HFFc6 (cell line): ENCODE data around the gene TGIF1. TPM values are rescaled to one million over a fixed set of nuclear protein-coding genes. Genes with fewer than 3 reads are reported as not detected.

Experiments
- DNase-seq: peaks from one replicate; pipeline ENCODE4 v3.0.0-alpha.2; 2018
- H3K27ac Mint-ChIP-seq: 2 replicates; pipeline ENCODE4 v1.8.0; 2020; ENCODE audit warnings: mild to moderate bottlenecking, mixed read lengths
- H3K27me3 Mint-ChIP-seq: 2 replicates; pipeline ENCODE4 v1.8.0; 2021; ENCODE audit warnings: mild to moderate bottlenecking, moderate library complexity, mixed read lengths; ENCODE audit not compliant: insufficient read depth
- H3K36me3 Mint-ChIP-seq: 2 replicates; pipeline ENCODE4 v1.8.0; 2021; ENCODE audit warnings: low read depth, mixed read lengths
- H3K4me1 Mint-ChIP-seq: 2 replicates; pipeline ENCODE4 v1.8.0; 2020; ENCODE audit warnings: low read depth, mixed read lengths
- H3K4me3 Mint-ChIP-seq: 2 replicates; pipeline ENCODE4 v1.8.0; 2020; ENCODE audit warnings: mild to moderate bottlenecking, moderate library complexity, mixed read lengths
- H3K9me3 Mint-ChIP-seq: 2 replicates; pipeline ENCODE4 v1.8.0; 2020; ENCODE audit warnings: mild to moderate bottlenecking, mixed read lengths
- CTCF ChIP-seq: fragments of 200-600 bp; sonication (generic); IDR thresholded peaks from 2 replicates; pipeline ENCODE4 v1.5.0; 2021; ENCODE audit warnings: antibody characterized with exemption, mild to moderate bottlenecking
- total RNA-seq, 6 experiments: library from RNA; stranded (reverse); fragmentation: NEBNext Ultra II Directional; extraction: Animal tissue kit (Norgen Biotek cat#: 25700); gene quantifications; 2 replicates in 1 of 6; 3 replicates in 5 of 6; pipeline ENCODE4 v1.2.3, GENCODE V29; 2021

The TGIF1 gene
- total RNA-seq, 6 experiments from 2014 or later = 41.3 to 59.9 (median 55.8) TPM

- H3K27ac Mint-ChIP-seq = peak overlapping the region; percentile 99
- H3K4me3 Mint-ChIP-seq = peak overlapping the region; percentile 94
- H3K36me3 Mint-ChIP-seq = peaks cover 12% of the 10 kb centered on the region; the same call in 1 of the 2 replicates
- peak; percentile 97 for DNase-seq
- peak; percentile 52 for TF ChIP-seq CTCF
- peaks cover 25% of the 10 kb centered on the region for H3K4me1 Mint-ChIP-seq
- H3K9me3 Mint-ChIP-seq = no peaks in the 10 kb centered on the region
- peaks cover 24% of the 10 kb centered on the region for H3K27me3 Mint-ChIP-seq
Measured at GRCh38 chr18:3447895-3448837, 1.8 kb upstream of the TGIF1 start.

GRCh38 chr18:3448838-3449511, 997 bp upstream of the TGIF1 start:
- DNase-seq = peak; percentile 95
- Mint-ChIP-seq H3K27me3 (peaks cover 28% of the 10 kb centered on the region), H3K4me1 (peaks cover 30% of the 10 kb centered on the region), H3K4me3 (peak overlapping the region; percentile 94), H3K36me3 (peaks cover 14% of the 10 kb centered on the region; the same call in 1 of the 2 replicates), H3K27ac (peak overlapping the region; percentile 99), H3K9me3 (no peaks in the 10 kb centered on the region)
- no peak for TF ChIP-seq CTCF

- H3K27me3 Mint-ChIP-seq = peaks cover 28% of the 10 kb centered on the region
- H3K36me3 Mint-ChIP-seq = peaks cover 14% of the 10 kb centered on the region; the same call in 1 of the 2 replicates
- H3K9me3 Mint-ChIP-seq = no peaks in the 10 kb centered on the region
- peak overlapping the region; percentile 99 for H3K27ac Mint-ChIP-seq
- H3K4me1 Mint-ChIP-seq = peaks cover 36% of the 10 kb centered on the region
- no peak for DNase-seq
- TF ChIP-seq CTCF = no peak
- peak overlapping the region; percentile 94 for H3K4me3 Mint-ChIP-seq
Measured at GRCh38 chr18:3449512-3450011, 410 bp upstream of the TGIF1 start.

GRCh38 chr18:3450799-3451182, 819 bp downstream of the TGIF1 start:
- H3K36me3 Mint-ChIP-seq = peaks cover 14% of the 10 kb centered on the region; the same call in 1 of the 2 replicates

More at GRCh38 chr18:3450799-3451182, 819 bp downstream of the TGIF1 start:
- no peaks in the 10 kb centered on the region for H3K9me3 Mint-ChIP-seq
- peaks cover 46% of the 10 kb centered on the region for H3K4me1 Mint-ChIP-seq
- peak overlapping the region; percentile 99 for H3K27ac Mint-ChIP-seq
- peak overlapping the region; percentile 94 for H3K4me3 Mint-ChIP-seq
- no peak for DNase-seq
- peaks cover 28% of the 10 kb centered on the region for H3K27me3 Mint-ChIP-seq
- TF ChIP-seq CTCF = no peak
